SKM-1 treated with dmso at 0.1 percent for 144 hours (cell line): ENCODE data around the gene PSME1.
"Not testable (repeated sequence)": the region's sequence is repeated elsewhere in the genome, so short reads cannot be mapped to it uniquely, and the experiment has no call there.

Source experiments
- DNase-seq: peaks from one replicate; lab custom pipeline; 2025; ENCODE audit not compliant: unreplicated experiment; lab: John Stamatoyannopoulos, UW

Gene PSME1

GRCh38 chr14:24103451-24103850 lies 32.5 kb upstream of the PSME1 start:
- DNase-seq = no peak

GRCh38 chr14:24105609-24106239 lies 30.3 kb upstream of the PSME1 start:
- not testable (repeated sequence) for DNase-seq

GRCh38 chr14:24106672-24107271 lies 29.2 kb upstream of the PSME1 start:
- DNase-seq = no peak

DNA sequence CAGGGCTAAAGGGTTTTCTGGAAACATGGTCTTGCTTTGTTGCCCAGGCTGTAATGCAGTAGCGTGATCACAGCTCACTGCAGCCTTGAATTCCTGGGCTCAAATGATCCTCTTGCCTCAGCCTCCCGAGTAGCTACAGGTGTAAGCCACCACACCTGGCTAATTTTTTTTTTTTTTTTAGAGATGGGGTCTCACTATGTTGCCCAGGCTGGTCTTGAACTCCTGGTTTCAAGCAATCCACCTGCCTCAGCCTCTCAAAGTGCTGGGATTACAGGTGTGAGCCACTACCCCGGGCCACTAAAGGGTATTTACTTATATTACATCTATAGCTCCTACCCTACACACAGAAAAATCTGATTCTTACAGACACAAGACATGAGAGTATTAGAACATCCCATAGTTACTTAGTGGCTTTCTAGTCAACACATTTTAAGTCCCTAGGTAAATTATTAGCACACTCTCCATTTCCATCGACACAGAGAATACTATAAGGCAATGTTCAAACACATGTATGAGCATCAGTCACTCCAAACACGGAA lies 27.6 kb upstream of the PSME1 start:
- no peak for DNase-seq

DNA sequence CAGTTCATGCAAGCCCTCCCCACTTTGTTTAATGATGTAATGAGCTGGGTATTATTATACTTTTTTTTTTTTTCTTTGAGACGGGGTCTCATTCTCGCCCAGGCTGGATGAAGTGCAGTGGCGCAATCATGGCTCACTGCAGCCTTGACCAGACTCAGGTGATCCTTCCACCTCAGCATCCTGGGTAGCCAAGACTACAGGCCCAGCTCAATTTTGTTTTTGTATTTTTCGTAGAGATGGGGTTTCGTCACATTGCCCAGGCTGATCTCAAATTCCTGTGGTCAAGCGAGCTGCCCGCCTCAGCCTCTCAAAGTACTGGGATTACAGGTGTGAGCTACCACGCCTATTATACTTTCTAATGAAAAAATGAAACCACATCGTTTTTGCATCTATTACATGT lies 25.9 kb upstream of the PSME1 start:
- DNase-seq = no peak

DNA sequence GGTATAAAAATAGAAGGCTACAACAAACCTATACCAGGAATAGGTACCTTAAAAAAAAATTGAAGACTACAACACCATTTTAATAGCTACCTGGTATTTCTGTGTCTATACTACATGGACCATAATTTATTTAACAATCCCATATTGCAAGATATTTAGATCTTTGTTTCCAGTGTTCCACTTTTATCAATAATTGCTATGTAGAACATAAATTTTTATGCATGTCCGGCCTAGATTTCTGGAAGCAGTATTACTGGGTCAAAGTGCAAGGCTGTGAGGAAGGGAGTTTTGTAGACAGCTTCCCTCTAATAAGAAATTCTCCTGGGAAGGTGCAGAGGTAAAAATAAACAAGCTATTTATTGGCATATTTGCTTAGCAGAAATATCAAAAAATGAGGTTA lies 25.5 kb upstream of the PSME1 start:
- DNase-seq = no peak

GRCh38 chr14:24113379-24113800 lies 22.6 kb upstream of the PSME1 start:
- DNase-seq = no peak

DNA sequence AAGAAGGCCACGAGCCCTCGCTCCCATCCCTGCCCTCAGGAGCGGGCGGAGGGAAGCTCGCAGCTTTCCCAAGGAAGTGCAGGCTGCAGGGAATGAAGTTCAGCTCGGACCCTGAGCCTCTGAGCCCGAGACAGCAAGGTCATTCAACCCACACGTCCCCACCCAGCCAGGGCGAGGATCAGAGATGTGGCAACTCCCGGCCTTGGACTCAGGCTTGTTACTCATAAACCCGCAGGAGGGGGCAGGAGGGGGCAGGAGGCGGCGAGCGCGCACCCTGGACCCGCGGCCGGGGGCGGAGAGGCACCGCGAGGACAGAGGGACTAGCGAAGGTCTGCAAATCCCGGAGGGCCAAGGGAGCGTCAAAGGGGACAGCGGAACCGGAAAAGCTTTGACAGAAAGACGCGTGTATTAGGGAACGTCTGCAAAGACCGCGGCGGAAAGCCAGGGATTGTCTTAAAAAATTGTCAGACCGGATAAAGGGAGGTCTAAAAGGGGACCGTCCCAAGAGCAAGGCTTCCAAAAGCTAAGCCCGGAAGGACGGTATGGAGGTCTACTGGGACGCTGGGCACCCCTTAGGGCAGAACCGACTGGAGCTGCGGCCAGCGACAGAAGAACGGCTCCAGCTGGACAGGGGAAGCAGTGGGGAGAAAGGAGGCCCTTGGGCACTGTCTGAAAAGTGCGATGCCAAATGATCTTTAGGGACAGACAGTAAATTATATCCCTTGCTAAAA lies 22.0 kb upstream of the PSME1 start:
- DNase-seq = peak; percentile 80

GRCh38 chr14:24114532-24115421 lies 21.2 kb upstream of the PSME1 start, which contains the start of the genes DCAF11 and NRL:
DCAF11 (plus strand) TSS chr14:24114777; CDS start chr14:24115595, 818 bp downstream.
NRL (minus strand) TSS chr14:24114949; CDS start chr14:24082848, 32,101 bp downstream.
- peak; percentile 97 for DNase-seq

GRCh38 chr14:24115422-24116127 lies 20.4 kb upstream of the PSME1 start:
- DNase-seq = no peak

DNA sequence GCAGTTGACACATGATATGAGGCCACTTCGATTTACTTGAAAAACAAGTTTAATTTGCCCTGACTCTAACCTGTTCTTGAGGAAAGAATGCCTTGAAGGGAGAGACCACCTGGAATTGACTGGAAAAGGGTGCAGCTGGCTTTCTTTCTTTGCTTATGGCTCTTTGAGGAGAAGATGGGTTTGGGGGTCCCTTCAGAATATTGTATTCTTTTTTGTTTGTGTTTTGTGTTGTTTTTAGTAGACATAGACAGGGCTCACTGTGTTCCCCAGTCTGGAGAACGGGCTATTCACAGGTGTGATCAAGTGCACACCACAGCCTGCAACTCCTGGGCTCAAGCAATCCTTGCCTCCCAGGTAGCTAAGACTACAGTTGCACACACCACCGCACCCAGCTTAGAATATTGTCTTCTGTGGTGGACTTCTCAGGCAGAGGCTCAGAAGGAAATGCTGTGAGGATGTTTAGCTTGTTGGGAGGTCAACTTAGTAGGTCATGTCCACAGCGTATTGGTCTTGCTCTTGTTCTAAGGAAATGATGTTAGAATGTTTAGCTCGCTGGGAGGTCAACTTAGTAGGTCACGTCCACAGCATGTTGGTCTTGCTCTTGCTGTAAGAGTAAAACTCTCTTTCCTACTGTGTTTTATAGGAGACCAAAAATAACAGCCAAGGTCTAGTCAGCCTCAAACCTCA lies 19.7 kb upstream of the PSME1 start:
- DNase-seq = no peak

GRCh38 chr14:24117179-24117578 lies 18.8 kb upstream of the PSME1 start:
- DNase-seq = no peak

DNA sequence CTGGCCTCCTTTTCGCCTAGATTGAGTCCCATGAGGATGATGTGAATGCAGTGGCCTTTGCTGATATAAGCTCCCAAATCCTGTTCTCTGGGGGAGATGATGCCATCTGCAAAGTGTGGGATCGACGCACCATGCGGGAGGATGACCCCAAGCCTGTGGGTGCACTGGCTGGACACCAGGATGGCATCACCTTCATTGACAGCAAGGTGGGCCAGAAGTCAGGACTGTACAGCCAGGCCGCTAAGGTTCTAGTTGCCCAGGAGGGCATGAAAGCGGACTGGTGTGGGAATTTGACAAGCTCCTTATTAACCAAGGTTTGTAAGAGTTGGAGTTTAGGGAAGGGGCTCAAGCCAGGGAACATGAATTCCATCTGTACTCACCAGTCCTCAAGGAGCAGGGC lies 16.3 kb upstream of the PSME1 start:
- no peak for DNase-seq

DNA sequence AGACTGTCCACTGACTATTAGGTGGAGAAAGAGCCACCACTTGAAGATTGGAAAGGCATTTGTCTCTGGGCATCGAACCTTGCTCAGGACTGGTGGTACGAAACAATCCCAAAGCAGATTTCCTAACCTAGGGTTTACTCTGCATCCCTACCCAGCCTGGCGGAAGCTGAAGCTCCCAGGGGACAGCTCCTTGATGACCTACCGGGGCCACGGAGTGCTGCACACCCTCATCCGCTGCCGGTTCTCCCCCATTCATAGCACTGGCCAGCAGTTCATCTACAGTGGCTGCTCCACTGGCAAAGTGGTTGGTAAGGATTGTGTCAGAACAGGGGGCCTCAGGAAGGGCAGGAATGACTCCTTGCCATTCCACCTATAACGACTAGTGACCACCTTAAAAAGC lies 14.8 kb upstream of the PSME1 start:
- DNase-seq = no peak

DNA sequence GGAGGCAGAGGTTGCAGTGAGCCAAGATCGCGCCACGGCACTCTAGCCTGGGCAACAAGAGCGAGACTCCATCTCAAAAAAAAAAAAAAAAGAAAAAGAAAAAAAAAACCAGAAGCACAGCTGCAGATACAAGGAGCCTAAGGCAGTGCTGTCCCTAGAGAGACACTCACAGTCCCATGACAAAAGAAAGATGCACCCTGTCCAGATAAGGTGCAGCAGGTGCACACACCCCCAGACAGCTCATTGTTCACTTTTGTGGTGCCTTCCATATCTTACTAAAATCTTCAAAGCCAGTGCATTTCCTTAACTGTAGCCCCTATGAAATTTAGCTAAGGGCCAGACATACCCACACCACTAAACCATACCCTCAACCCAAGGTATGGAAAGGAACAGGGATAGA lies 13.6 kb upstream of the PSME1 start:
- no peak for DNase-seq

GRCh38 chr14:24122898-24123297 lies 13.1 kb upstream of the PSME1 start:
- DNase-seq = no peak

DNA sequence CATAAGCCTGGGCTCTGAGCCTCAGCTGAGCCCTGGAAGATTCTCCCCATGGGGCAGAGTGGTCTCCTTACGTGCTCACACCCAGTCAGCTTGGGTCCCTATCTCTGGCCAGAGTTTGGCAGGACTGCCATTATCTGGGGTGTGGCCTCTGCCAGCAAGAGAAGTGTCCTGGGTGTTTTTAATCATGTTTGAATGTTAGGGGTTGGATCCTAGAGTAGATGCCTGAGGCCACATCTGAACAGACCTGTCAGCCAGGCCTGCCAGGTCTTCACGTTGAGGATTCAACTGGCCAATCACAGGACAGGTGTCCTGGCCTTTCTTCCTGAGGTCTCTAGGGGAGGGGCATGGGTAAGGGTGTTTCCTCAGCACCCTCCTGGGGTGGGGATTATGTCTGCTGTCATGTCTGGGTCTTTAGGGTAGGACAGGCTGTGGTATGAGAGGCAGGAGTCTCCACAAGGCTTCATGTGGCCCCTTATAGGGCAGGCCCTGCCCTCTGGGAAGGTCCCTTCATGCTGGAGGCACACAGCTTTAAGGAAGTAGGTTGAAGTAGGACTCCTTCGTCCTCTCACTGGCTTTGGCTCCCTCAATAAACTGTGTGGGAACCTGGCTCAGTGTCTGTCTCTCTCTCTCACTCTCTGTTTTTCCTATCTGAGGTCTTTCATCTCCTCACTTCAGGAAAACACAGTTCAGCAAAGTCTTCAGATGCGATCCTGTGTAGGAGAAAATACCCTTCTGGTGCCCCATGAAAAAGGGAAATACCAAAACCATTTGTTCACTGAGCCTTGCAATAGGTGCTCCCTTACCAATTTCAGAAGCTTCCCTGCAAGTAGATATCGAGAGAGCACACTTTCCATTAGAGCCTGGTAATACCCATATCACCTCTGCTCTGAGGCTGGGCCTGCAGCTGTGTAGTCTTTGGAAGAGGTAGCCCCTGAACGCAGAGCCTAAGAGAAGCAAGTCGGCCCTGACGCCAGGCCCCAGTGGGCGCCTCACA lies 12.3 kb upstream of the PSME1 start:
- DNase-seq = no peak

- no peak for DNase-seq
Observed at GRCh38 chr14:24126939-24127338, 9.1 kb upstream of the PSME1 start.

GRCh38 chr14:24127673-24128072 lies 8.3 kb upstream of the PSME1 start:
- DNase-seq = no peak
